OCI-M1 (cell line): ENCODE results near the gene GALNT14.

Experiments
- DNase-seq: peaks from one replicate; lab custom pipeline; 2025; lab: John Stamatoyannopoulos, UW

GALNT14 gene

DNA sequence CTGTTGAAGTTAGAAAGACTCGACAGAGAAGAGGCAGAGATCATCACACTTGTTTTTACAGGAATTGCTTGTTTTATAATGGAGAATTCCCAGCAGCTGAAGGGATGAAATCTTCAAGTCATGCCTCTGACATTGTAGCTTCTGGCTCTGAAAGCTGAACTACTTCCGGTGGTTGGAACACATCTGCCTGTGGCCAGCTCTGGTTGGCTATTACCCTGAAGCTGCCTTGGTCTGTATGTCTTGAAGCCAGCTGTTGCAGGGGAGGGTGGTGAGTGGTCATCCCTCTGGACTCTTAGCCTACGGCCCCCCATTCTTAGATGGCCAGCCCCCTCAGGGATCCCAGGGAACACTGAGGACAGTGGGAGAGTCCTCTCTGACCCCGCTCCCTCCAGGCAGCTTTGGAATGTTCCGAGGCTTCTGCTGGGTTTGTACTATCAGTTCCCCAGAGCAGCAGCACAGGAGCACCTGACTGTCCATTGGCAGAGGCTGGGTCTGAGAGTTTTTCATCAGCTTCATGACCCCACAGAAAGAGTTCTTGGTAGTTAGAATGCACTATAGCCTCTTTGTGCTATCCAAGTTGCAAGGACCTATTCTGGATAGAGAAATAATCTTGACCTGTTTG lies 243.6 kb downstream of the GALNT14 start:
- no peak for DNase-seq

DNA sequence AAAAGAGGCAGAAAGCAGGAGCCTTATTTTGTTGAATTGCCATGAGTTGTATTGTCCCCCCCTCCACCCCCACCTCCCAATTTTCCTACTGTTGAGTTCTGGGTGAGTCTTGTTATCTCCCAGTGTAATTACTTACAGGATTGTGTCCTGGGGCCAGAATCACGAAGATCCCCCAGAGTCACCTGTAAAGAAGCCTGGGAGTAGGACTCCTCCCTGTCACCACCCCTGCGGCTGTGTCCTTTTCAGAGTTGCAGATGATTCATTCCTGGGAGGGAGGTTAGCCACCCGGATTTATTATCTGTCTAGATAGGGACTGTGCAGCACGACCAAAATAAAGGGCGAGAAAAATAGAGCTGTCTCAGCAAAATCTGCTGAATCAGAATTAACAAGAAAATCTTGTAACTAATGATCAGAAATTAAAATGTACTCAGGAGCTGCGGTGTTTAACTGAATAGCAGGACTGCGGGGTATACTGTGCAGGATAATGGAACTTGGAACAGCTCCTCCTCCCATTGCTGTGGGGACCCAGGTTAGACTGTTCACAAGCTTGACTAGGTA lies 249.3 kb downstream of the GALNT14 start:
- no peak for DNase-seq

DNA sequence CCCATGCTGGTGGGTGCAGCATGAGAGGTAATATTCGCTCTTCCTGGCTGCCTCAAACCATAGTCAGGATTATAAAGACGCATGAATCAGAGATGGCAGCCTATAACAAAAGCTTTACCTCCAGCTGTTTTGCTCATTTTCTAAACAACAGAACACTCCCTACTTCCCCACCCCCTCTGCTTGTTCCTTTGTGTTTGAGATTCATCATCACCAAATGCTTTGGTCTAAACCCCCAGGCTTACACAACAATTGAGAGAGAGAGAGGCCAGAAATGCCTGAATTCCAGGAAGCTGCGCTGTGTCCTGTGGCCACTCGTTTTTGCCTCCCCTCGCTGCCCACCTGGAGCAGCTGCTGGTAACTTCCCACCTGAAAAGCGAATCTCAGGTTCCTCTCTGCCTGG lies 252.2 kb downstream of the GALNT14 start:
- no peak for DNase-seq

DNA sequence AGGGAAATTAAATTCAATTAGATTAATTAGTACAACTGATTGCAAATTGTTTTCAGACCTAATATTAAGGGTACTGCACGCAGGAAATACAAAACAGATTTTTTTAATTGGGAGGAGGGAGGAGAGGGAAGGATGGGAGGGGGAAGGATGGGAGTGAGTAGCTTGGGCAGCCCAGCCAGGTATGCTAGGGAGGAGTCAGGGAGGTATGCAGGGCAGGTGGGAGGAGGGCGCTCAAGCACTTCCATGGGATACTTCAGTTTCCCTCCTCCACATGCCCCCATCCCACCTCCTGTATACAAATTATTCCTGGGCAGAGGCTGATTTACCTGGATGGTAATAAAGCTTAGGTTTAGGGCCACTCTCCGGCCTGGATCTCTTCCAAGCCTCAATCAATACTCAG lies 254.4 kb downstream of the GALNT14 start:
- no peak for DNase-seq

DNA sequence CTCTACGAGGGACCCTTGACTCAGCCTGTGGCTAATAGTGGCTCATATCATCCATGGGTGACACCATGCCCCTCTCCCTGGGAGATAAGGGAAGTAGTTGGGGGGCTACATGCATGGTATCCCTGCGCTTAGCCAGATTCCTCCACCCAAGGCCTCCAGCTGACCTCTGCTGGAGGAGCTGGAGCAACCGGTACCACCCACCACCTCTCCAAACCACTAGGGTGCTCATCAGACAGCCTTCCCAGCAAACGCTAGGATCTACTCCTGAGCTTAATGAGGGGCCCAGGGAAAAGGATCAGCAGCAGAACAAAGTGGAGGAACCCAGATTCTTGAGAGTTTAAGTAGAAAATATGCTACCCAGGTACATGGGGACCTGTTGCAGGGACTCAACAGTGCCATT lies 255.1 kb downstream of the GALNT14 start:
- DNase-seq, result no peak

DNA sequence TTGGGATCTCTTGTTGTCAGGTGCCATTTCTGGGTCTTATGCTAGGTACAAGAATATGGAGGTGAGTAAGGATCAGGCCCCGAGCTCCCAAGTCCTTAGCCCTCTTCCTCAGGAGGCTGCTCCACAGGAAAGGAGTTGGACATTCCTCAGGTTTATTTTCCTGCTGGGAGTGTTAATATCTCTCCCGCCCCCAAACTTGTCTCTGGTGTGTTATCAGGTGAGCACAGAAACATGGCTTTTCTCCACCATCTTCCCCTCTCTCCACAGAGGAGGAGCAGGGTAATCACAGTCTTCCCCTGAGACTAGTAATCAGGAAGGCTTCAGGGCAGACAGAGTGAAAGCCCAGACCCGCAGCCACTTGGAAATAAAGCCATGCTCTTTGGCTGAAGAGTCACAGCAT lies 257.7 kb downstream of the GALNT14 start:
- no peak for DNase-seq

DNA sequence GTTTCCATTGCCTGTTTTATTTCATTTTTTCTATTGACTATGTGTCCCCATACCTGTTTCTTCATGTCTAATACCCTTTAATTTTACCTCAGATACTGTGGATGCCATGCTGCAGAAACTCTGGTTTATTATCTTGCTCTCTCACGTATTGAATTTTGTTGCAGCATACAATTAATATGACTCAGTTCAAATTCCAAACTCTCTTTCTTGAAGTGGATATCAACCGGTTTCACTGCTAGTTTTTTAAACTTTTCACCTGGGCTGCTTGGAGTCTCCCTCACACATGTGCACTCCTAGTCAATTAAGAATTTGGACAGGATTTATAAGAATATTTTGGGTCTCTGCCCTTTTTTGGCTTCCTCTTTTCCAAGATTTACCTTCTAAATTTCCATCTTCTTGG lies 260.4 kb downstream of the GALNT14 start:
- DNase-seq, result no peak

DNA sequence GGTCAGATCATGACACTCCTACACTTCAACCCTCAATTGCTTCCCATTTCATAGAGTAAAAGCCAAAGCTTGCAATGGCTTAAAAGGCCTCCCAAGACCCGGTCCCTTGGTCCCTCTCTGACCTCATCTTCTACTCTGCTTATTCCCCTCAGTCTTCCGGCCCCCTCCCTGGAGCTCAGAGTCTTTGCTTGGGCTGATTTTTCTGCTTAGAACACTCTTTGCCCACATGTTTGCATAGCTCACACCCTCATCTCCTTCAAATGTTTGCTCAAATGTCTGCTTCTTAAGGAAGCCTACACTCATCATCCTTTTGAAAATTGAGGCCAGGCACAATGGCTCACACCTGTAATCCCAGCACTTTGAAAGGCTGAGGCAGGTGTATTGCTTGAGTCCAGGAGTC lies 265.4 kb downstream of the GALNT14 start:
- DNase-seq, result no peak

DNA sequence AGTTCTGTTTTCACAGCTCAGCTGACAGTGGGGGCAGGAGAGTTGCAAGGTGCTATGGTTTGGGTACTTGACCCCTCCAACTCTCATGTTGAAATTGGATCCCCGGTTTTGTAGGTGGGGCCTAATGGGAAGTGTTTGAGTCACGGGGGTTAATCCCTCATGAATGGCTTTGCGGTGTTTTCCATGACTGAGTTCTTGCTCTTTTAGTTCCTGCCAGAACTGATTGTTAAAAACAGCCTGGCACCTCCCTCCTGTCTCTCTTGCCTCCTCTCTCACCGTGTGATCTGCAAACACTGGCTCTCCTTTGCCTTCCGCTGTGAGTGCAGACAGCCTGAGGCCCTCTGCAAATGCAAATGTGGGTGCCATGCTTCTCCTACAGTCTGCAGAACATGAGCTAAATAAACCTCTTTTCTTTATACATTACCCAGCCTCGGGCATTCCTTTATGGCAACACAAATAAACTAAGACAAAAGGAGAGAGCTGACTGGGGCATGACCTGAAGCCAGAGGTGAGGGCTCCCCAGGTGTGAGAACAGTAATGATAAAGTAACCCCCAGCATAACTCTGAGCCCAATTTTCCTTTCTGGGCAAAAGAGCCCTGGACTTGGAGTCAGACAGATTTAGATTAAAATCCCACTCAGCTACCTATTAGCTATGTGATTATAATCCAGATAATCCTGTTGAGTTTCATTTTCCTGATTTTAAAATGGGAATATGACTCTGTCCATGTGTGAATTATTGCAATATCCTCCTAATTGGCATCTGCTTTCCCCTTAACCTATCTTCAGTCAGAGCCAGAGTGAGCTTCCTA lies 266.1 kb downstream of the GALNT14 start:
- DNase-seq, result no peak

- no peak for DNase-seq
These were observed 266.8 kb downstream of the GALNT14 start for GRCh38 chr2:30871440-30871839.

DNA sequence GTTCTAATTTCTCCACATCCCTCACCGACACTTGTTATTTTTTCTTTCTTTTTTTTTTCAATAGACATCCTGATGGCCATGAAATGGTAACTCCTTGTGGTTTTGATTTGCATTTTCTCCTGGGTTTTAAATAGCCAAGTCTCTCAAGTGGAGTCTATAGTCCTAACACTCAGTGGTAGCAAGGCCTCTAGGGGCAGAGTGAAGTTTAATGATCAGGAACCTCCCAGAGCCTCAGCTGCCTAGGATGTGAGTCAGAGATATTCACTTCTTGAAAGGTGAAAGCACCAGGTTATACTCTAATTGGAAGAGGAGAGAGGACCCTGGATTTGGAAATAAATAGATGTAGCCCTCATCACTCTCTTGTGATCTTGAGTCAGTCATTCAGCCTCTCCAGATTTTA lies 268.3 kb downstream of the GALNT14 start:
- DNase-seq, result no peak

- no peak for DNase-seq
These were observed 270.9 kb downstream of the GALNT14 start for GRCh38 chr2:30867385-30867784.

GRCh38 chr2:30866974-30867373 lies 271.3 kb downstream of the GALNT14 start:
- peak; percentile 16 for DNase-seq

DNA sequence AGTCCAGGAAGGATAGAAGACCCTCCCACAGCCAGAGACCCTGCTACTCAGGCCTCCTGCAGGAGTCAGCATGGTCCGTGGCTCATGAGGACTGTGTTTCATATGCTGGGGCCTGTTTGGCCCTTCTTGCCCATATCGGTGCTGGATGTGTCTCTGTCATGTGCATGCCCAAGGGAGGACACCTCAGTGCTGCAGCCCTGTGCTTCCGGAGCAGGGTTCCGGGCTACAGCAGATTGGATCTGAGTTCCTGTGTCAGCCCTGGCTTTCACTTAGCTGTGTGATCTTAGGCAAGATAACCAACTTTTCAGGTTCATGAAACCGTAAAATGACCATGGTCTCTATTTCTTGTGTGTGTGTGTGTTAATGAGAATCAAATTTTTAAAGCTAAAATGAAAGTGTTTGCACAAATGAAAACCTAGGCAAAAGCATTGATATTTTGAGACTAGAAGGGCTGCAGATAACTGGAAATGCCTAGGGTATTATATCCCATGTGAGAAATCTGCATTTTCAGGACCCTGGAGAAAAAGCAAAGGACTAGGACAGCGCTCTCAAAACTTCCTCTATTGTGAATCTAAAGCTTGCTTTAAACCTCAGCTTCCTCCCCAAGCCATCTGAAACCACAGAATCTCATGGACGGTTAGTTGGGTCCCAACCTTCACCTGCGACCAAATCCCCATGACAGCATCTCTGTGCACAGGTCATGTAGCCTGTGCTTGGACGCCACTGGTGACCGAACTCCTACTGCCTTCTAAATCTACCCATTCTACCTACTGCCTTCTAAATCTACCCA lies 272.2 kb downstream of the GALNT14 start:
- no peak for DNase-seq

- no peak for DNase-seq
These were observed 273.0 kb downstream of the GALNT14 start for GRCh38 chr2:30865243-30865642.

GRCh38 chr2:30862054-30862651 lies 276.1 kb downstream of the GALNT14 start:
- peak; percentile 78 for DNase-seq

GRCh38 chr2:30860726-30861125 lies 277.5 kb downstream of the GALNT14 start:
- no peak for DNase-seq
